SK-N-SH (cell line): Measurements from ENCODE around the gene TMED8. TPM values are rescaled to one million over a fixed set of nuclear protein-coding genes. Genes with fewer than 3 reads are reported as not detected.

ENCODE experiments used
- CTCF ChIA-PET: fragments of 300-600, 350-600 bp; formaldehyde crosslinking; extraction: SDS; loops from one replicate; lab custom pipeline; 2021; lab: Yijun Ruan, JAX
- POLR2A ChIA-PET: fragments of 350-600 bp; sonication (Branson Sonifier 250); formaldehyde crosslinking; extraction: SDS; loops from one replicate; lab custom pipeline; 2020; ENCODE audit warnings: antibody characterized with exemption, inconsistent platforms; lab: Yijun Ruan, JAX
- DNase-seq: peaks from one replicate; pipeline ENCODE4 v3.0.0; 2012
- H2AFZ ChIP-seq: fragments of 200-600 bp; sonication (generic); 2 replicates; pipeline ENCODE4 v1.8.1; 2016; ENCODE audit warnings: antibody characterized with exemption, mild to moderate bottlenecking, low read depth
- H3F3A ChIP-seq: fragments of 200-600 bp; sonication (generic); replicated peaks from 2 replicates; pipeline ENCODE3; 2016; ENCODE audit warnings: antibody characterized with exemption, mild to moderate bottlenecking; ENCODE audit not compliant: insufficient read depth
- H3K27ac ChIP-seq, 2 experiments: fragments of 200-500 bp in 1 of 2; fragments of 200-600 bp in 1 of 2; sonication (Bioruptor generic) in 1 of 2; sonication (generic), shearing (Covaris generic) in 1 of 2; 2 replicates each; pipeline versions ENCODE4 v1.5.1 to v1.6.1; 2014 to 2016; ENCODE audit warnings: low read depth in 2 of 2, inconsistent platforms in 1 of 2, low read length in 1 of 2, mild to moderate bottlenecking in 1 of 2, mixed read lengths in 1 of 2
- H3K27me3 ChIP-seq: fragments of 200-600 bp; sonication (generic), shearing (Covaris generic); 2 replicates; pipeline ENCODE4 v1.6.1; 2016; ENCODE audit warnings: mixed run types; ENCODE audit not compliant: insufficient read depth
- H3K36me3 ChIP-seq, 2 experiments: fragments of 200-500 bp in 1 of 2; fragments of 200-600 bp in 1 of 2; sonication (Bioruptor generic) in 1 of 2; sonication (generic) in 1 of 2; replicated peaks in 1 of 2; 2 replicates each; pipeline versions ENCODE3 to v1.5.1; 2014 to 2016; ENCODE audit warnings: low read length in 1 of 2, mild to moderate bottlenecking in 1 of 2; ENCODE audit not compliant: insufficient read depth in 2 of 2, control insufficient read depth in 1 of 2
- H3K4me1 ChIP-seq, 2 experiments: fragments of 200-500 bp in 1 of 2; fragments of 200-600 bp in 1 of 2; sonication (Bioruptor generic) in 1 of 2; sonication (generic), shearing (Covaris generic) in 1 of 2; 2 replicates each; pipeline versions ENCODE4 v1.5.1 to v1.6.1; 2014 to 2016; ENCODE audit warnings: low read depth in 1 of 2, low read length in 1 of 2, mixed run types in 1 of 2; ENCODE audit not compliant: insufficient read depth in 2 of 2, control insufficient read depth in 1 of 2
- H3K4me2 ChIP-seq: fragments of 200-600 bp; sonication (generic), shearing (Covaris generic); 2 replicates; pipeline ENCODE4 v1.6.1; 2017; ENCODE audit warnings: mixed run types
- H3K4me3 ChIP-seq, 2 experiments: fragments of 200-500 bp in 1 of 2; fragments of 200-600 bp in 1 of 2; sonication (Bioruptor generic) in 1 of 2; sonication (generic), shearing (Covaris generic) in 1 of 2; 2 replicates each; pipeline versions ENCODE4 v1.5.1 to v1.8.1; 2014 to 2016; ENCODE audit warnings: low read depth in 2 of 2, inconsistent platforms in 1 of 2, low read length in 1 of 2, mild to moderate bottlenecking in 1 of 2, mixed read lengths in 1 of 2, moderate library complexity in 1 of 2
- H3K79me2 ChIP-seq: fragments of 200-600 bp; sonication (generic); 2 replicates; pipeline ENCODE4 v1.8.1; 2017; ENCODE audit warnings: mild to moderate bottlenecking; ENCODE audit not compliant: insufficient read depth
- H3K9ac ChIP-seq: fragments of 200-600 bp; sonication (generic); 2 replicates; pipeline ENCODE4 v1.6.1; 2017; ENCODE audit warnings: mixed run types
- H3K9me2 ChIP-seq: fragments of 200-600 bp; sonication (generic); 2 replicates; pipeline ENCODE4 v1.6.1; 2017; ENCODE audit warnings: mixed run types
- H3K9me3 ChIP-seq: fragments of 200-600 bp; sonication (generic); 2 replicates; pipeline ENCODE4 v1.6.1; 2017; ENCODE audit warnings: mixed run types, mild to moderate bottlenecking, moderate library complexity
- H4K20me1 ChIP-seq: fragments of 200-600 bp; sonication (generic); 2 replicates; pipeline ENCODE4 v1.6.1; 2017; ENCODE audit warnings: mild to moderate bottlenecking, mixed run types; ENCODE audit not compliant: insufficient read depth
- CHD2 ChIP-seq: fragments of 150-350 bp; IDR thresholded peaks from 2 replicates; pipeline ENCODE4 v1.6.1; 2018; ENCODE audit warnings: low read length; ENCODE audit not compliant: partially characterized antibody
- EZH2phosphoT487 ChIP-seq: fragments of 200-600 bp; sonication (generic); IDR thresholded peaks from 2 replicates; pipeline ENCODE4 v1.6.1; 2017; ENCODE audit warnings: low read depth, mixed run types, mild to moderate bottlenecking, antibody characterized with exemption, moderate library complexity, borderline replicate concordance
- FOXM1 ChIP-seq: IDR thresholded peaks from 2 replicates; pipeline ENCODE4 v1.4.0; 2012; ENCODE audit warnings: low read depth, mild to moderate bottlenecking
- GABPA ChIP-seq: IDR thresholded peaks from 2 replicates; pipeline ENCODE4 v1.4.0; 2012; ENCODE audit warnings: low read depth, mild to moderate bottlenecking
- JUND ChIP-seq: IDR thresholded peaks from 2 replicates; pipeline ENCODE4 v1.4.0; 2012
- MEF2A ChIP-seq: IDR thresholded peaks from 2 replicates; pipeline ENCODE4 v1.4.0; 2012; ENCODE audit warnings: low read depth, borderline replicate concordance
- MXI1 ChIP-seq: IDR thresholded peaks from 2 replicates; pipeline ENCODE4 v1.6.1; 2012; ENCODE audit warnings: mild to moderate bottlenecking, low read depth, low read length, improper control_type of control experiment
- NRF1 ChIP-seq: IDR thresholded peaks from 2 replicates; pipeline ENCODE4 v1.6.1; 2012; ENCODE audit warnings: low read depth, mild to moderate bottlenecking, low read length
- POLR2AphosphoS5 ChIP-seq: IDR thresholded peaks from 2 replicates; pipeline ENCODE4 v1.6.1; 2012; ENCODE audit warnings: low read depth, low read length
- RXRA ChIP-seq: IDR thresholded peaks from 2 replicates; pipeline ENCODE4 v1.4.0; 2012; ENCODE audit warnings: low read depth, mild to moderate bottlenecking, borderline replicate concordance
- SMC3 ChIP-seq: IDR thresholded peaks from 2 replicates; pipeline ENCODE4 v1.6.1; 2012; ENCODE audit warnings: low read depth, low read length, improper control_type of control experiment
- TCF12 ChIP-seq: IDR thresholded peaks from 2 replicates; pipeline ENCODE4 v1.4.0; 2012
- WGBS: methylation state at CpG from one replicate; pipeline ENCODE4 v1.1.6; 2017; ENCODE audit warnings: low lambda C conversion rate; 5-methylcytosine and 5-hydroxymethylcytosine counted together
- polyA plus RNA-seq, 3 experiments: library from polyadenylated mRNA; depleted of rRNA; stranded (reverse); fragments of >200 nt; gene quantifications; 2 replicates each; pipeline ENCODE4 v1.2.3, GENCODE V29; 2012
- TF ChIP-seq, protein P1 (sequence below): fragments of 150-350 bp; IDR thresholded peaks from 2 replicates; pipeline ENCODE4 v1.6.1; 2017; ENCODE audit warnings: antibody characterized with exemption, low read length, low read depth, borderline replicate concordance
- TF ChIP-seq, protein P2 (sequence below): IDR thresholded peaks from 2 replicates; pipeline ENCODE4 v1.4.0; 2012; ENCODE audit warnings: low read depth, borderline replicate concordance
- TF ChIP-seq, protein P3 (sequence below): IDR thresholded peaks from 2 replicates; pipeline ENCODE4; 2012
- TF ChIP-seq, protein P4 (sequence below): IDR thresholded peaks from 2 replicates; pipeline ENCODE4 v1.4.0; 2012; ENCODE audit warnings: low read depth
- TF ChIP-seq, protein P5 (sequence below): IDR thresholded peaks from 2 replicates; pipeline ENCODE4 v1.4.0; 2012; ENCODE audit warnings: low read depth, borderline replicate concordance

The TMED8 gene
- polyA plus RNA-seq, 1 of the 3 experiments (the other 2 are of a cell fraction), result 2.3 TPM

DNA sequence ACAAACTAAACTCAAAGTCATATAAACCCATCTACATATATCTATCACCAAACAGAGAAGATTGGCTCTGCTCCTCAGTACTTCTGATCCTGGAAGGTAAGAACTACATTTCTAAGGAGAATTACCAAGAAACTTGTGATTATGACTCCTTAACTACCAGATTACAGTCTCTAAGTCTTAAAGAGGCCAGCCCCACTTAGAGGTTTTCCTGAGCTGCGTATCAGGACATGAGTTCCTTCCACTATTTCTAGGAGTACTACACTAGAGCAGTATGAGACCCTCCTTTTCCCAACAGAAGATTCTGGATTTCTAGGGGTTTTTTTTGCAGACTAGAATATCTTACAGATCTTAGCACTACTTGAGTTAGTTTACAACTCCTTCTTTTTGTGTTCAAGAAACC, 46.5 kb upstream of the TMED8 start, which contains the start of gene NOXRED1:
NOXRED1 (minus strand) TSS at position 101 of the 400 bp plus-strand sequence. CDS start 634 bp downstream, outside the sequence.
- WGBS, result 100% methylated on average over 1 of the region's 1 CpG
- no peak within 1 kb of the TSS for H3K9ac ChIP-seq
- H3K4me1 ChIP-seq, result no peaks in the 10 kb centered on the region
- no peaks in the 10 kb centered on the region for H4K20me1 ChIP-seq
- POLR2A ChIA-PET, result no interaction called here
- peaks cover 47 to 70% of the 10 kb centered on the region in 2 experiments for H3K36me3 ChIP-seq
- H3K27ac ChIP-seq, result no peak within 1 kb of the TSS
- no peak for DNase-seq
- CTCF ChIA-PET, result no interaction called here
- TF ChIP-seq RXRA, result no peak
- TF ChIP-seq, protein P1, sequence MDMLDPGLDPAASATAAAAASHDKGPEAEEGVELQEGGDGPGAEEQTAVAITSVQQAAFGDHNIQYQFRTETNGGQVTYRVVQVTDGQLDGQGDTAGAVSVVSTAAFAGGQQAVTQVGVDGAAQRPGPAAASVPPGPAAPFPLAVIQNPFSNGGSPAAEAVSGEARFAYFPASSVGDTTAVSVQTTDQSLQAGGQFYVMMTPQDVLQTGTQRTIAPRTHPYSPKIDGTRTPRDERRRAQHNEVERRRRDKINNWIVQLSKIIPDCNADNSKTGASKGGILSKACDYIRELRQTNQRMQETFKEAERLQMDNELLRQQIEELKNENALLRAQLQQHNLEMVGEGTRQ, result no peak
- TF ChIP-seq, protein P2, sequence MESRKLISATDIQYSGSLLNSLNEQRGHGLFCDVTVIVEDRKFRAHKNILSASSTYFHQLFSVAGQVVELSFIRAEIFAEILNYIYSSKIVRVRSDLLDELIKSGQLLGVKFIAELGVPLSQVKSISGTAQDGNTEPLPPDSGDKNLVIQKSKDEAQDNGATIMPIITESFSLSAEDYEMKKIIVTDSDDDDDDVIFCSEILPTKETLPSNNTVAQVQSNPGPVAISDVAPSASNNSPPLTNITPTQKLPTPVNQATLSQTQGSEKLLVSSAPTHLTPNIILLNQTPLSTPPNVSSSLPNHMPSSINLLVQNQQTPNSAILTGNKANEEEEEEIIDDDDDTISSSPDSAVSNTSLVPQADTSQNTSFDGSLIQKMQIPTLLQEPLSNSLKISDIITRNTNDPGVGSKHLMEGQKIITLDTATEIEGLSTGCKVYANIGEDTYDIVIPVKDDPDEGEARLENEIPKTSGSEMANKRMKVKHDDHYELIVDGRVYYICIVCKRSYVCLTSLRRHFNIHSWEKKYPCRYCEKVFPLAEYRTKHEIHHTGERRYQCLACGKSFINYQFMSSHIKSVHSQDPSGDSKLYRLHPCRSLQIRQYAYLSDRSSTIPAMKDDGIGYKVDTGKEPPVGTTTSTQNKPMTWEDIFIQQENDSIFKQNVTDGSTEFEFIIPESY, result no peak
- TF ChIP-seq GABPA, result no peak
- TF ChIP-seq FOXM1, result no peak
- TF ChIP-seq CHD2, result no peak
- no peak for TF ChIP-seq SMC3
- no peak for TF ChIP-seq NRF1
- TF ChIP-seq TCF12, result no peak
- TF ChIP-seq JUND, result no peak
- TF ChIP-seq, protein P3, sequence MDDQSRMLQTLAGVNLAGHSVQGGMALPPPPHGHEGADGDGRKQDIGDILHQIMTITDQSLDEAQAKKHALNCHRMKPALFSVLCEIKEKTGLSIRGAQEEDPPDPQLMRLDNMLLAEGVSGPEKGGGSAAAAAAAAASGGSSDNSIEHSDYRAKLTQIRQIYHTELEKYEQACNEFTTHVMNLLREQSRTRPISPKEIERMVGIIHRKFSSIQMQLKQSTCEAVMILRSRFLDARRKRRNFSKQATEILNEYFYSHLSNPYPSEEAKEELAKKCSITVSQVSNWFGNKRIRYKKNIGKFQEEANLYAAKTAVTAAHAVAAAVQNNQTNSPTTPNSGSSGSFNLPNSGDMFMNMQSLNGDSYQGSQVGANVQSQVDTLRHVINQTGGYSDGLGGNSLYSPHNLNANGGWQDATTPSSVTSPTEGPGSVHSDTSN, result no peak
- TF ChIP-seq, protein P4, sequence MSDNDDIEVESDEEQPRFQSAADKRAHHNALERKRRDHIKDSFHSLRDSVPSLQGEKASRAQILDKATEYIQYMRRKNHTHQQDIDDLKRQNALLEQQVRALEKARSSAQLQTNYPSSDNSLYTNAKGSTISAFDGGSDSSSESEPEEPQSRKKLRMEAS, result no peak
- no peak for TF ChIP-seq MEF2A
- TF ChIP-seq POLR2AphosphoS5, result no peak
- TF ChIP-seq, protein P5, sequence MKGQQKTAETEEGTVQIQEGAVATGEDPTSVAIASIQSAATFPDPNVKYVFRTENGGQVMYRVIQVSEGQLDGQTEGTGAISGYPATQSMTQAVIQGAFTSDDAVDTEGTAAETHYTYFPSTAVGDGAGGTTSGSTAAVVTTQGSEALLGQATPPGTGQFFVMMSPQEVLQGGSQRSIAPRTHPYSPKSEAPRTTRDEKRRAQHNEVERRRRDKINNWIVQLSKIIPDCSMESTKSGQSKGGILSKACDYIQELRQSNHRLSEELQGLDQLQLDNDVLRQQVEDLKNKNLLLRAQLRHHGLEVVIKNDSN, result no peak
- TF ChIP-seq MXI1, result no peak
- TF ChIP-seq EZH2phosphoT487, result no peak
- H3K9me3 ChIP-seq, result peaks cover 10% of the 10 kb centered on the region; the same call in 1 of the 2 replicates
- H3K4me3 ChIP-seq, result no peak within 1 kb of the TSS
- no peak within 1 kb of the TSS for H3K4me2 ChIP-seq
- H2AFZ ChIP-seq, result no peak within 1 kb of the TSS
- H3K9me2 ChIP-seq, result no peaks in the 10 kb centered on the region
- H3K79me2 ChIP-seq, result no peaks in the 10 kb centered on the region
- no peaks in the 10 kb centered on the region for H3K27me3 ChIP-seq
- peaks cover 3% of the 10 kb centered on the region for H3F3A ChIP-seq
